ENCODE data around the gene SDC4.

SDC4 gene

DNA sequence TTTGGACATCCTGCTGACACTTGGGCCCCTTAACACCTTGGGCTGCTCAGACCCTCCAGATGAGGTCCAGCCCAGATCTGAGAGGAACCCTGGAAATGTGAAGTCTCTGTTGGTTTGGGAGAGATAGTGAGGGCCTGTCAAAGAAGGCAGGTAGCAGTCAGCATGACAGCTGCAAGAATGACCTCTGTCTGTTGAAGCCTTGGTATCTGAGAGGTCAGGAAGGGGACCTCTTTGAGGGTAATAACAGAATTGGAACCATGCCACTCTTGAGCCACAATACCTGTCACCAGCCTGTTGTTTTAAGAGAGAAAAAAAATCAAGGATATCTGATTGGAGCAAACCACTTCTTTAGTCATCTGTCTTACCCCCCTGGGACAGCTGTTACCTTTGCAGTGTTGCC is 18.9 kb upstream of the SDC4 start:
- no peak for TF ChIP-seq CTCF (IDR thresholded peaks at IDR 0.05)
- peak overlapping the region; percentile 81 for H3K27ac ChIP-seq
- no peaks in the 10 kb centered on the region for H3K27me3 ChIP-seq
- H3K4me3 ChIP-seq (ENCODE audit: low read depth in 1 of 2, low read length in 1 of 2), result no peak overlapping the region
- peaks cover 38 to 41% of the 10 kb centered on the region in 2 experiments for H3K4me1 ChIP-seq (ENCODE audit: control insufficient read depth in 1 of 2, insufficient read depth in 1 of 2, low read depth in 1 of 2, low read length in 1 of 2)
- H3K36me3 ChIP-seq, result peaks cover 30% of the 10 kb centered on the region
- no peaks in the 10 kb centered on the region for H3K9me3 ChIP-seq

DNA sequence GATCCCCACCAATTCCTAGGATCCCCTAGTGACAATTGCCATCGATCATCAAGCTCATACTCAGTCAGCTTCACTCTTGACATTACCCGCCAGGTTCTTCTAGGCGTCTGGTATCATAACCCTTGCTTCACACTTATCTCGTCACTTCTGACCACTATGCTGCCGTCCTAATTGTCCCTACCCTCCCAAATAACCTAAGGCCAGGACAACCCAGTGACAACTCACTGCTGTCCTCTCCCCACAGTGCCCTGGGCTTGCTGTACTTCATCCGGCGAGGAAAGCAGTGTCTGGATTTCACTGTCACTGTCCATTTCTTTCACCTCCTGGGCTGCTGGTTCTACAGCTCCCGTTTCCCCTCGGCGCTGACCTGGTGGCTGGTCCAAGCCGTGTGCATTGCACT is 18.4 kb upstream of the SDC4 start:
- H3K4me1 ChIP-seq (ENCODE audit: control insufficient read depth in 1 of 2, insufficient read depth in 1 of 2, low read depth in 1 of 2, low read length in 1 of 2), result peaks cover 43 to 46% of the 10 kb centered on the region in 2 experiments
- no peak for TF ChIP-seq CTCF (IDR thresholded peaks at IDR 0.05)
- peak overlapping the region; percentile 81 for H3K27ac ChIP-seq
- H3K9me3 ChIP-seq, result no peaks in the 10 kb centered on the region
- no peaks in the 10 kb centered on the region for H3K27me3 ChIP-seq
- H3K4me3 ChIP-seq (ENCODE audit: low read depth in 1 of 2, low read length in 1 of 2), result no peak overlapping the region
- peaks cover 30% of the 10 kb centered on the region for H3K36me3 ChIP-seq

DNA sequence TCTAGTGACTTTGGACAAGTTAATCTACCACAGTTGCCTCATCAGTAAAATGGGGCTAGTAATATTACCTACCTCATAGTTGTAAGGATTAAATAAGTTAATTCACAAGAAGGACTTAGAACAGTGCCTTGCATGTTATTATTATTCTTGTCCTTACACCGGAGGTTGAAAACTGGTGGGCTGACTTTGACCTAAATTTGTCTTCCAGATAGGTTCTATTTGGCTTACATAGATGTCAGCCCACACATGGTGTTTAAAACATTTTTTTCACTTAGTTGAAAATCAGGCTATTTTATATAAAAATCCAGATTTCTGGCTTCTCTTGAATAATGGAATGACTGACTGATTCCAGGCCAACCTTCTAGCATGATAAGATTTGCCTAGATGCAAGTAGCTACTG is 18.0 kb upstream of the SDC4 start:
- H3K27me3 ChIP-seq, result no peaks in the 10 kb centered on the region
- H3K27ac ChIP-seq, result no peak overlapping the region
- no peaks in the 10 kb centered on the region for H3K9me3 ChIP-seq
- TF ChIP-seq CTCF (IDR thresholded peaks at IDR 0.05), result no peak
- no peak overlapping the region for H3K4me3 ChIP-seq (ENCODE audit: low read depth in 1 of 2, low read length in 1 of 2)
- peaks cover 44 to 49% of the 10 kb centered on the region in 2 experiments for H3K4me1 ChIP-seq (ENCODE audit: control insufficient read depth in 1 of 2, insufficient read depth in 1 of 2, low read depth in 1 of 2, low read length in 1 of 2)
- peaks cover 30% of the 10 kb centered on the region for H3K36me3 ChIP-seq

- Histone ChIP-seq H3K27ac (no peak overlapping the region), H3K9me3 (no peaks in the 10 kb centered on the region), H3K4me1 (ENCODE audit: control insufficient read depth in 1 of 2, insufficient read depth in 1 of 2, low read depth in 1 of 2, low read length in 1 of 2) (peaks cover 44 to 49% of the 10 kb centered on the region in 2 experiments), H3K4me3 (ENCODE audit: low read depth in 1 of 2, low read length in 1 of 2) (no peak overlapping the region), H3K36me3 (peaks cover 30% of the 10 kb centered on the region), H3K27me3 (no peaks in the 10 kb centered on the region)
- no peak for TF ChIP-seq CTCF (IDR thresholded peaks at IDR 0.05)
These were observed 17.3 kb upstream of the SDC4 start for GRCh38 chr20:45365444-45365970.

DNA sequence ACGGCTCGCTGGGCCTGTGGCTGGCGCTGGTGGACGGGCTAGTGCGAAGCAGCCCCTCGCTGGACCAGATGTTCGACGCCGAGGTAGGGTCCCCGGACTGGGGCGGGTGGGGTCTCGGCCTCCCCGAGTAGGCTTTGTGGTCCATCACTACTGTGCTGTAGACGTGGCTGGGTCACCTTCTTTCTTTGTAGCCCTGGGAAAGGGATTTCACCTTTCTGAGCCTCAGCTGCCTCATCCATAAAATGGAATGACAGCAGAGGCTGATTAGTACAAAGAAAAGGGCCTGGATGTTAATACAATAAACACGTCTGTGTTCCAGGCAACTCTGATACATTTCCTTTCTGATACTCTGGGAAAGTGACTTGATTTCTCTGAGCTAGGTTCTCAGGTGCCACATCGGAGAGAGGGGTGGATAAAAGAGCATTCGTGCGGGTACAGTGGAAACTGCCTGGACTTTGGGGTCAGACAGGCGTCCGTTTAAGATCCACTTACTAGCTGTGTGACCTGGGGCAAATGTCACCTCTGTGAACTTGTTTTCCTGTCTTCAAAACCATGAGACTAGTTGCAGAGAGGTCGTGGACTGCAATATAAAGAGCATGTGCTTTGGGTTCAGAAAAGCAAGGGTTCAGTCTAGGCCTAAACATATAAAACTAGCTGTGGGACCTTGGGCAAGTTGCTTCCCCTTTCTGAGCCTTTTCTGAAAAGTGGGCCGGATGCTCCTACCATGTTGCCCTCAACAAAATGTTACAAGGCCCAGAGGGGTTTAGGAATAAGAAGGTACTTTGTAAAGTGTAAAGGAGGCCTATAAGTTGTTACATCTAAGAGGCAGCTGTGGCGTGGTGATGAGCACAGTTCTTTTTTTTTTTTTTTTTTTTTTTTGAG is 15.6 kb upstream of the SDC4 start:
- peaks cover 38 to 45% of the 10 kb centered on the region in 2 experiments for H3K4me1 ChIP-seq (ENCODE audit: control insufficient read depth in 1 of 2, insufficient read depth in 1 of 2, low read depth in 1 of 2, low read length in 1 of 2)
- H3K4me3 ChIP-seq (ENCODE audit: low read depth in 1 of 2, low read length in 1 of 2), result peak overlapping the region; percentile 75 to 81
- peak overlapping the region; percentile 95 for H3K27ac ChIP-seq
- H3K36me3 ChIP-seq, result peaks cover 30% of the 10 kb centered on the region
- H3K27me3 ChIP-seq, result no peaks in the 10 kb centered on the region
- TF ChIP-seq CTCF (IDR thresholded peaks at IDR 0.05), result no peak
- no peaks in the 10 kb centered on the region for H3K9me3 ChIP-seq

Data from neutrophil (primary cell).